GM12892 (cell line): Measurements from ENCODE around the gene CSTB.

Experiments
- POLR2AphosphoS5 ChIP-seq: IDR thresholded peaks from 2 replicates; pipeline ENCODE4 v1.6.1; 2011; ENCODE audit warnings: low read depth, low read length, control low read depth
- TAF1 ChIP-seq: IDR thresholded peaks from 2 replicates; pipeline ENCODE4 v1.6.1; 2011; ENCODE audit warnings: low read depth, mild to moderate bottlenecking, control low read depth, low read length, borderline replicate concordance

DNA sequence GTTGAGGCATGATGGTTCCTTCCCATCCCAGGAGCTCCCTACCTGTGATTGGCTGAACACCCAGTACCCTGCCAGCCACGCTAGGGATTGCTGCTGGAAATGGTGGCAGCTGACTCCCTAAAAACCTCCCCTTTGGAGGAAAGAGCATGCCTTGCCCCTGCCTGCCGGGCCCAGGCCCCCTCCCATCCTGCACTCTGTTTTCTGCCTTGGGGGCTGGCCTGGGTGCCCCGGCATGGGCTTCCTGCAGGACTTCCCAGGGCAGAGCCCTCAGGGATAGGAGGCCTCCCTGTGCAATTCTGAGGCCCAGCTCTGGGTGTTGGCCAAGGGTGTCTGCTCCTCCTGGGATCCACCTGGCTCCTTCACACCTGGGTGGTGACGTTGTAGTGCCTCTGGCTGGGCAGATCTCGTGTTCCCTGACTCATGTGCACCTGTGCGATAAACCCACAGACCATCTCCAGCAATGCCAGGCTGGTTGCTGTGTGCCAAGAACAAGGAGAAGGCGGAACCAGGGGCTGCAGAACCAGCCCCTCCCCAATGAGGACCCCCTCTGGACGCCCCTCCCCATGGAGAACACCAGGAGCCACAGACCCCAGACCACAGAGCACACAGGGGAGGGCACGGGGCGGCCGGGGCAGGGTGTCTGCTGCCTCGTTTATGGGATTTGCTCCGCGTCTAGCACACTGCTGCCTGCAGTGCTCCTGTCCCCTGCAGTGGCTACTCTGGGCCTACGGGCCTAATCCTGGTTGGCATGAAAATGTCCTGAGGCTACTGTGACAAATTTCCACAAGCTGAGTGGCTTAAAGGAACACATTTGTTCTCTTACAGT is 13.6 kb downstream of the CSTB start:
- no peak for TF ChIP-seq TAF1
- no peak for TF ChIP-seq POLR2AphosphoS5
